GM19099 (cell line): ENCODE data around the gene ITGB1BP2.

ENCODE experiments used
- POLR2A ChIP-seq: IDR thresholded peaks from 3 replicates; pipeline ENCODE4 v1.6.1; 2011; ENCODE audit warnings: low read depth; ENCODE audit not compliant: insufficient read length; ENCODE audit errors: extremely low read depth

ITGB1BP2 gene

DNA sequence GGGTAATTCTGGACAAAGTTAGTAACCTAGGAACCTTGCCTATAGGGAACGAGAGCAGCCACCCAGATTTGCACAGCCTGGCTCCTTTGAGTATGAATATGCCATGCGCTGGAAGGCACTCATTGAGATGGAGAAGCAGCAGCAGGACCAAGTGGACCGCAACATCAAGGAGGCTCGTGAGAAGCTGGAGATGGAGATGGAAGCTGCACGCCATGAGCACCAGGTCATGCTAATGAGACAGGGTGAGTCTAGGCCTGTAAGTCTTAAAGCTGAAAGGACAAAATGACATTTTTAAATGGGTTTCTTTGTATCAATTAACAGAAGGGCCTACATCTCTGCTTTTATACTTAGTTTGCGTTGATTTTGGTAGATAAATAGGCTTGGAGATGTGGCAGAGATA is 4.7 kb upstream of the ITGB1BP2 start:
- TF ChIP-seq POLR2A = no peak

DNA sequence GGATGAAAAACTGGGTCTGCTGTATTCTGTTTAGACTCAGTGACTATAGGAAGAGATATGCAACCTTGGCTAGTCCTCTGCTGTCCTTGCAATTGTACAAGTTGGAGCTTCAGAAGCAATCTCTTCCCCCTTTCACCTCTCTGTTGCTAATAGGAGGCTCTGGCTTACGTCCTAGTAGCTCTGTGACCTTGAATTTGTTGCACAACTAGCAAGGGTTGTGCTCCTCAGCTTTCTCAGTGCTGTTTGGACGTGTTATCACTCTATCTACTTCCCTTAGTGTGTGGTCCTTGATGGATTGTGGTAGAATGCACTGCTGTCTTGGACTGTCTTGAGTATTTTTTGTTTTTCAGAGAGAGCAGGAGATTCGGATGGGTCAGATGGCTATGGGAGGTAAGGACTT is 3.4 kb upstream of the ITGB1BP2 start:
- TF ChIP-seq POLR2A = no peak

DNA sequence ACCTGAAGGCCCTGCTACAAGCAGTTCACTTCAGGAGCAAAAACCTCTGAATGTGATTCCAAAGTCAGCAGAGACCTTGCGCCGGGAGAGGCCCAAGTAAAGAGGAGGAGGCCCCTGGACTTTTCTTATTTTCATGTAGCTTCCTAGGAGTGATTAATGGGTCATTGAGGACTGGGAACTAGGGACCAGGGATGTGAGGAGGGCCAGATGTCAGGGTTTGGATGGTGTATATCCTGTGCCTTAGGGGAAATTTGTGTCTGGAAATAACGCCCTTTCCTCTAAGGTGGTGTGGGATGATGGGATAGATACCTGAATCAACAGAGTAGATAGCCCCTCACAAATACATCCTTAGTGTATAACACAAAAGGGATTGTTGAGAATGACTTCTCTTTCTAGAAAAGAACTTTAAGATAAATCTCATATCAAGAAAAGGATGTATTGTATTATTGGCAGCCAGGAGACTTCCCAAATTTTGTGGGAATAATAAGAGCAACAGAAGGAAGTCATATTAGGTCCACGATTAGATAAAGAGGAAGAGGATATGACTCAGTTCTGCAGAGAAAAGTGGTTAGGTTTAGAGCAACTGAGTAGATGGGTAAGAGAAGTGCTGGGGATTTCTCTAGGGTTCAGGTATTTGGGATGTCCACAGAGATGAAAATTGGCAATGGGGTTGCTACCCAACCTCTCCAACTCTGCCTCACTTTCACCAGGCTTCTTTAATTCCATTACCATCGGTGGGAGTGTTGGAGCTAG is 1.1 kb downstream of the ITGB1BP2 start:
- TF ChIP-seq POLR2A = no peak

DNA sequence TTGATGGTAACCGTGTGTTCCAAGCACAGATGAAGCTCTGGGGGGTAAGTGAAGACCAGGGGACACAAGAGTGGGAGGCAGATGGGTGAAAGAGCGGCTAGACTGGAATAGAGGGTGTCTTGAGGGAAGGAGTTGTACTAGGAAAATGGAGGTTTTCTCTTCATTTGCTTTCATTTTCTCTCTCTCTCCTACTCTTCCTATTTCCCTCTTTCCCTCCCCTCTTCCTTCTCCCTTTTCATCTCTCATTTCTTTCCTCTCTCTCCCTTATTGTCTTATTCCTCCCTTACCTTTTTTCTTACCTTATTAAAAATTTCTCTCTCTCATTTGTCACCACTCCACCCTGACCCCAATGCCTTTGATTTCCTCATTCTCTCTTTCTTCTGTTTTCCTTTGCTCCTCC is 3.0 kb downstream of the ITGB1BP2 start:
- no peak for TF ChIP-seq POLR2A

DNA sequence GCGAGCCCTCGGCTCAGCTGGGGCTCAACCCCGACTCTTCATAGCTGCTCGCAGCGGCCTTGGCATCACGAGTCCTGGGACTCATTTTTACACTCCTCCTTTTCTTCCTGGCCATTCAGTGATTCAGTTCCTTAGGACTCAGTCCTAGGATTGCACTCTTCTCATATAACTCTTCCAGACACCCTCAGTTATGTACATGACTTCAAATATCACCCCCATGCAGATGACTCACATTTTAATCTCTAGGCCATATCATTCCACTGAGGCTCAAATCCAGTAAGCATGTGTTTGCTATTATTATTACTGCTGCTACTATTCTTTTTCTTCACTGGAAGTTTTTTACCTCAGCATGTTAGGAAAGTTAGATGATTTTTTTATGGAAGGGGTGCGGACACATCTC is 14.4 kb downstream of the ITGB1BP2 start:
- no peak for TF ChIP-seq POLR2A

DNA sequence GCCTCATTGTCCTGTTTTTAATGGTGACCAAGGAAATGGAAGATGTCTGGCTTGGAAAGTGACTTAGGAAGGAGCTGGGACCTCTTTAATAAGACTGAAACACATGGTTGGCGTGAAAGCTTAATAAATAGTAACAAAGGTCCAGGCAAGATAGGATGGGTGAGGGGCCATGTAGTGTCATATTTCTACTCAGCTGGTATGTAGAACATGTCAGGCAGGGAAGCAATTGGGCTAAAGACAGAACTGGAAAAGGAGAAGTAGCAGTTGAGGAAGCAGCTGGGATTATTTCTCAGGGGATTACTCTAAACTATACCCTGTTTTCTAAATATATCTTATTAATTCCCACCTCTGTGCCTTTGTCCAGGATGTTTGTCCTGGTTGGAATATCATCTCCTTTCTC is 18.6 kb downstream of the ITGB1BP2 start:
- TF ChIP-seq POLR2A = no peak

DNA sequence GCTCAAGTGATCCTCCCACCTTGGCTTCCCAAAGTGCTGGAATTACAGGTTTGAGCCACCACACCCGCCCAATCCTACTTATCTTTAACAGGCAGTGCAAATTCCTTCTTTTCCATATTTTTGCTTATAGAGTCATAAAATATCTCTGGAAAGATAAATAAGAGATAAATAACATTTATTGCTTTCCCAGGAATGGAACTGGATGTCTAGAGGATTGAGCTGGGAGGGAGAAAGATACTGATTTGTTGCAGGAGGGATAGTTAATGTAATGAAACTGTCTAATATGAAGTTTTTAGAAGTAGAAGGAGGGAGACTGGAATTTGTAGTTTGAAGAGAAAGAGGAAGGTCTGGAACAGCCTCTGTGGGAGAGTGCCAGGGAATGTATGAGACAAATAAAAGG is 20.2 kb downstream of the ITGB1BP2 start:
- no peak for TF ChIP-seq POLR2A

DNA sequence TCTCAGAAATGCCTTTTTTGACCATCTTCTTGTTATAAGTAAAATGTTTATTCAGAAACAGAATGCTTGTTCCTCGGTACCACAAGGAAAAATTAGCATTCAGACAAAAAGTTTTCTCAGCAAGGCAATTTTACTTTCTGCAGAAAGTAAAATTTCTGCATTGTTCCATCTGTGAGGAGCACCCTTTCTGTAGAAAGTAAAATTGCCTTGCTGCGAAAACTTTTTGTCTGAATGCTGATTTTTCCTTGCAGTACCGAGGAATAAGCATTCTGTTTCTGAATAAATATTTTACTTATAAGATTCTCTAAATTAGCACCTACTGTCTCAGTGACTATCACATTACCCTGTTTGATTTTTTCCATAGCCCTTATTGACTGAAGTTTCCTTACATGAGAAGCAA is 24.8 kb downstream of the ITGB1BP2 start:
- TF ChIP-seq POLR2A = no peak
